GM19023 (cell line): Measurements from ENCODE around the gene ELFN1.

Experiments used
- ATAC-seq: cut with Tn5 transposase; IDR thresholded peaks from one replicate; pipeline ENCODE4 v1.9.1; 2021; ENCODE audit warnings: mild to moderate bottlenecking, moderate library complexity; ENCODE audit not compliant: unreplicated experiment

Gene ELFN1

DNA sequence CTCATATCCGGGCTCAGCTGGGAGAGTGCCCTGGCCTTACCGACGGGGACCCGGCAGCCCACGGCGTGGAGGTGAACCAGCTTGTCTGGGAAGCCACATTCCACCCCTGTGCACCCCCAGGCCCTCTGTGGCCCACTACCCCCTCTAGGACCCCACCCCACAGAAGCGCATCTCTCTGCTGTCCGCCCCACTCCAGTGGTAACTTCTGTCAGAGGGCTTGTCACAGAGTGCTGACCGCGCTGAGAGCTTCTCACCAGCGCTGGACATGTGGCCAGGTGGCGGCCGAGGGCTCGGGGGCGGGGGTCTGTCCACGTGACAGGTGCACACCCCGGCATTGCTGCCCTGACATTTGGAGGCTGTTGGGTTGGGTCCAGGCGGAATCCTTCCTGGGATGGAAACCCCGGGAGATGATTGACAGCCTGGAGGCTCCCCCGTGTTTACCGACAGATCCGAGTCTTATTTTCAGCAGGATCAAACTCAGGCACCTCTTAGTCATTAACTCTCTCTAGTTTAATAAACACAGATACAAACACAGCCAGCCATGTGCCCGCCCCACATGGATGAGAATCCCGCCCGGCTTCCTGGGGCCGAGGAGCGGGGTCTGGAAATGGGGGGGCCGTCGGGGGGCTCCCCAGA is 5.1 kb downstream of the ELFN1 start:
- ATAC-seq: no peak

DNA sequence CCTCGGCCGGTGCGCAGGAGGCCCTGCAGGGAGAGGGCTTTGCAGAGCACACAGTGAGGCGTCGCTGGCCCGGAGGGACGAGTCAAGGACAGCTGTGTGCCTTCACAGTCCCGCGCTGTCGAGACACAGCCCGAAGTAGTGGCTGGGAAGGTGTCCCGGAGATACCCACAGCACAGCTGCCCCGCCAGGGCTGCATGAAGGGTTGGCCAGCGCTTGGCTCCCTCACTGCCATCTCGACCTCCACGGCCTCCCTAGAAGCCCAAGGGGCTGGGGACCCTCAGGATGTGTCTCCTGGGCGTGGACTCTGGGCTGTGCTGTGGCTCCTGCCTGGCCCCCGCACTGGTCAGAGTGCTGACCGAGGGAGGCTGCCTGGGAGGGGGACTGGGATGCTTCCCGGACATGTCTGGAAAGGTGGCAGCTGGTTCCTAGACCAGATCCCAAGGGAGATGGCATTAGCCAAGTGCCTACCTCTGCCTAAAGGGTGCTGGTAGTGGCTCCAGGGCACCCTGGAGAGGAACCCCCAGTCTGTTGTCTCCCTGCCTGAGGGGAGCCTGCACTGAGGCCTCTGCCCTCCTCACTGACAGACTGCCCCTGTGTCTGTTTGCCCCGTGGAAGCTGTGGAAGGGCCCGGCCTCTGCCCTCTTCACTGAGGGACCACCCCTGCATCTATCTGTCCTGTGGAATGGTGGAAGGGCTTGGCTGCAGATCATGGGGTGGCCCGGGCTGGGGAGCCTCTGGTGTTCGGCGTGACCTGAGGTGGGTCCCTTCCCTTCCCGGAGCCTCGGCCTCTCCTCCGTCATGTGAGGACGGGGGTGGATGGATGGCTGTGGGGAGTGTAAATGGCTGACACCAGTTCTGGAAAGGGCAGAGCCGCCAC is 5.8 kb downstream of the ELFN1 start:
- ATAC-seq: no peak

DNA sequence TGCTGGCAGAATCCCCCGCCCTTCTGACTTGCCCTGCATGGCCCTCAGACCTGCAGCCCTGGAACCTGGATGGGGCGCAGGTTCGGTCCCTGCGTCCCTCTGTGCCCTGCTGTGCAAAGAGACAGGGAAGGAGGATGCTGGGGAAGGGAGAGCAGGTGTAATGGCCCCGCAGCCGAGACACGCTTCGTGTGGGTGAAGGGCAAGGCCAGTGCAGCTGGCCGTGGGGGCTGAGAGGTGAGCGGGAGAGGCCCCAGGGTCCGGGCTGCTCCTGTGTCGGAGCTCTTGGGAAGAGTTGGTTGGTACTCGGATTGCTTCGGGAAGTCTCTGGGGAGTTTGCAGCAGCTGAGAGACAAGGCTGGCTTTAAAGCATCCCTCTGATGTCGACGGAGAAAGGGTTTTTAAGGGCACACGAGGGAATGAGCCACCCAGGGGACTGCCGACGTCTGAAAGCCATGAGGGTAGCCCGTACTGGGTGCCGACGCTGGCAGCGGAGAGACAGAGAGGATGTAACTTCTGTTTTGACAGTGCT is 6.5 kb downstream of the ELFN1 start:
- no peak for ATAC-seq

DNA sequence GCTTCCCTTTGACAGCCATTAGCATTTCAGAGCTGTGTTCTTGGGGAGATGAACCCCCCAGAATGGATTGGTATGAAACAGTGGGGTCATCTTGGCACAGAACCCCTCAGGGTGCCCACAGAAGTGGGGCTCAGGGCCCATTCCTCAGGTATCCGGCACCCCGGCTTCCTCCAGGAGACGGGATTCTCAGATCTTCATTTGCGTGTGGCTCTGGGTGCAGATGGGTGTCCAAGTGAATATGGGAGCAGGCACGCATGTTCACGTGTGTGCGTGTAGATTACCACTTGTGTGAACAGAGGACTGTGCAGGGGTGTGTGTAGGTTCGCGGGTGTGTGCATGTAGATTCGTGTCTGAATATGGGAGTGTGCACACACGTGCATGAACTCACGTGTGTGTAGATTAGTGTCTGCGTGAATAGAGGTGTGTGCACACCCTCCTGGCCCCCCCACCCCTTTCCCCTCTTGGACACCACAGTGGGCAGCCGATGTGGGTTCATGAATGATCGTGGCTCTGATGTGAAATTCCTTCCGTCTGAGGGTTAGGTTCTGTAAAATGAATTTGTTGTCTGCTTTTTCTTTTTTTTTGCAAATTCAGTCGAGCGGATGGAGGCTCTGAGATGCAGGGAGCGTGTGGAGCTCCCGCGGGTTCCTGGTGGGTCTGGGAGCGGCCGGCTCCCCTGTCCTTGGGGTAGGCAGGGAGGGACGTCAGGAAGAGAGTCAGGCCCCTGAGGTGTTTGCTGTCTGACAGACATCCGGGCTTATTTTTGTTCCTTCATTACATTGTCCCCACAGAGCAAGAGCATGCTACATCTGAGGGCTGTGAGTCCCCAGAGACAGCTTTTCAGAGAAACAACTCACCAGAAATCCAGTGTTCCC is 7.4 kb downstream of the ELFN1 start:
- no peak for ATAC-seq

DNA sequence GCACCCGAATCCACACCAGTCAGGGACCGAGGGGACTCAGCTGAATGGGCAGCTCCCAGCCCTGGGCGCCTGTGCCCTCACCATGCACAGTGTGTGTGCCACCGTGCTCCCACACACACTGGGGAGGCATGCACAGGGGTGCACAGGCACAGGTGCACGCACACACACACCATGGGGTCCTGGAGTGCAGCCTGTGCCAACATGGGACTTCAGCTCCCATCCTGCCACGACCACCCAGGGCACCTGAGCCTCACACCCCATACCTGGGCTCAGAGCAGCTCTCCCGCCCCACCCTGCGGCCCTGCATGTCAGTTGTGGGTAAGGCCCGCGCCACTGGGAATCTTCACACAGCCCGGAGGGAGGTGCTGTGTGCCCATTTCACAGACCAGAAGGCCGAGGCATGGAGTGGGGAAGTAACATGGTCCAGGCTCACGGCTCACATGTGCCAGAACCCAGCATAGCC is 8.0 kb downstream of the ELFN1 start:
- no peak for ATAC-seq

DNA sequence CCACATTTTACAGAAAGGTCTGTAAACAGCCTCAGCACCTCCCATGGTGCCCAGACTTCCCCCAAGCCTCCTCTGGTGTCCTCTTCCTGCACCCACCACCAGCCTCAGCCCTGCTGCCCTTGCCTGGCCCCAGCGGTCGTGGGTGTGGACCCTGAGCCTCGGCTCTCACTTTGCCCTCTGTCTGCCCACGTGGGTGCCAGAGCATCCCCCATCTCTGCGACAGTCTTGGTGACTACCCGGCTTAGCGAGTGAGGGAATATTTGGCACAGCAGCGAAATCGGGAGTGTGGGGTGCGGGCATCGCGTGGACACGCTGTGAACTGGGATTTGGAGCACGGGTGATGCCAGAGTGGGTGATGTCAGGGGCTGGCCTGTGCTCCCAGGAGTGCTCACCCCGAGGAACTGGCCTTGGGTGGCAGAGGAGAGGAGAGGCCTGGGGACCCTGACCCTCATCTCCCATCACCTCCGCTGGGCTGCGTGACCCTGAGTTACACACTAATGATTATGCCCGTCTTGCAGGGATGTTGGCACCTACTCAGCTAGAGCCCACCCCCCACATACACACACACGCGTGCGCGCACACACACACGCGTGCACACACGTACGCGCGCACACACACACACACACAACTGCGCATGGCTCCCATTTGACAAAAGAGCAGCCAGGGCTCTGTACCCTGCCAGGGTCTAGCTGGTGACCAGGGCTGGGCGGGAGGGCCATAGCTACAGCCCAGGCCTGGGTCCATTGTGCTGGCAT is 8.7 kb downstream of the ELFN1 start:
- ATAC-seq: no peak

DNA sequence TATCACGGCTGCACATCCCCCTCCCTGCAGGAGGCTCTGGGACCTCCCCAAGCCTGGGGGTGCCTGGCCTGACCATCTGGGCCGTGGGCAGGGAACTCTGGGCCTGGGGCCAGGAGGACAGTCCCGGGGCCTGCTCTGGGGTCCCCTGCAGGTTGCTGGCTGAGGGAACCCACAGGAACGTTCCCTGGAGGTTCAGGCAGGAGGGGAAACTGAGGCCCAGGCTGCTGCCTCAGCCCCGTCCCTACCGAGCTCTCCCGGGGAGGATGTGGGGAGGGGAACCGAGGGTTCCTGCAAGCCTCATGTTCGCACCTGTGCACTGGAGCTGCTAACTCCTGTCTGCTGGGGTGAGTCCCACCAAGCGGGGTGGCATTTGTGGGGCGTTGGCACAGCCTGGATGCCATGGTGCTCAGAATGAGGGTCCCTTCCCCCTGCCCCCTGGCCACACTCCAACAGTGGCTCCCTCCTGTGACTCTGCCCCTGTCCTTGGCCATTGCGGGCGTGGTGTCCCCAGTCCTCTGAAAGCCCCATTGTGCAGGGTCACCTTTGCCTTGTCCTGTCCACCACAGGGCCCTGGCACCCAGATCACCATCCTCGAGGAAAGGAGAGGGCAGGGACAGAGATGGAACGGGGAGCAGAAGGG is 9.4 kb downstream of the ELFN1 start:
- ATAC-seq: no peak

DNA sequence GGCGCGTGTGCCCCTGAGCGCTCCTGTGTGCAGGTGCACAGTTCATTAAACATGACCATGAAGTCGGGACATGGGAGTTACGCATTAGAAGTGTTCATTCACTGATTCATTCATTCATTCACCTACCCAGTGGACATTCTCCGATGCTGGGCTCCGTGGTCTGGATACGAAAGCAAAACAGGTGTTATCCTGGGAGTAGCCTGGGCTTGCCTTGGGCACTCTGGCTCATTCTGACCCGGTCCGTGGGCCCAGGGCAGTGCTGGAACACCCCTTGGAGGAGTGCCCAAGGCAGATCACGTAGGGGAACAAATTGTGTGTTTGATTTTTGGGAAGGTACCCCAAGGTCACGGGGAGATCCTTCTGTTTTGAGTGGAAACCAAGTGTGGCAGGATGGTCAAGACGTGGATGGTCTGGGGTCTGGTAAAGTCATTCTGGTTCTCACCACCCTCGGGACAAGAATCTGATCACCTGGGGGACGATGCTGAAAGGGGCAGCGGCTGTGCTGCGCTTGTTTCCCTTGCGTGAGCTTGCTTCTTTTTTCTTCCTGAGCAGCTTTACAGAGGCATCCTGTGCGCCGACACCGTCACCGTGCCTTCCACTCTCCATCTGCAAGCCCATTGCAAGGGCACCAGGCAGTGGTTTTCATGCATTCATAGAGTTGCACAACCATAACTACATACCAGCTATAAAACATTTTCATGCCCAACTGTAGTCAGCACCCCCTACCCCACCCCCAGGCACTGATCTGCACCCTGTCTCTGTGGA is 10.1 kb downstream of the ELFN1 start:
- ATAC-seq: no peak

DNA sequence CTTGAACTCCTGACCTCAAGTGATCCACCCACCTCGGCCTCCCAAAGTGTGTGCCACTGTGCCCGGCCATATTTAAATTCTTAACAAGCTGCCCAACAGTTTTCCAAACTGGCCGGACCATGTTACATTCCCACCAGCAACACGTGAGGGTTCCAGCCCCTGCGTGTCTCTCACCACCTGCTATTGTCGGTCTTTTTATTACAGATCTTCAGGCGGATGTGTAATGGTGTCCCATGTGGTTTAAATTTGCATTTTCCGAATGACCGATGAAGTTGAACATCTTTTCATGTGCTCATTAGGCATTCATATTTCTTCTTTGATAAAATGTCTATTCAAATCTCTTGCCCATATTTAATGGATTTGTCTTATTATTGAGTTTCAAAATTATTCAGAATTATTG is 11.5 kb downstream of the ELFN1 start:
- no peak for ATAC-seq

DNA sequence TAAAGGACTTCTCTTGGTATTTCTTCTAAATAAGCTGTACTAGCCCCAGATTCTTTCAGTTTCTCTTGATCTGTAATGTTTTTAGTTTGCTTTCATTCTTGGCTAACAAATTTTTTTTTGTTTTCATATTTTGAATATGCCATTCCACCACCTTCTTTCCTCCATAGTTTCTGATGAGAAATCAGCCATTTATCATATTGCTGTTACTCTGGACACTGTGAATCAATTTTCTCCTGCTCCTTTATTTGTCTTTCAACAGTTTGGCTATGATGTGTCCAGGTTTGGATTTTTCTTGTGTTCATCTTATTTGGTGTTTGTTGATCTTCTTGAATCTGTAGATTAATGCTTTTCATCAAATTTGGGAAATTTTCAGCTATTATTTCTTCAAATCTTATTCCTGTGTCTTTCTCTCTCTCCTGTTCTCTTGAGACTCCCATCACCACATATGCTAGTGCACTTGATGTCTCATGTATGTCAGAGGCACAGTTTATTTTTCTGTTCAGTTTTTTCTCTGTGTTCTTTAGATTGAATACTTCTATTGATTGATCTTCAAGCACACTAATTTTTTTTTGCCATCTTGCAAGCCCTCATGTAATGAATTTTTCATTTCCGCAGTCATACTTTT is 15.0 kb downstream of the ELFN1 start:
- ATAC-seq: no peak

DNA sequence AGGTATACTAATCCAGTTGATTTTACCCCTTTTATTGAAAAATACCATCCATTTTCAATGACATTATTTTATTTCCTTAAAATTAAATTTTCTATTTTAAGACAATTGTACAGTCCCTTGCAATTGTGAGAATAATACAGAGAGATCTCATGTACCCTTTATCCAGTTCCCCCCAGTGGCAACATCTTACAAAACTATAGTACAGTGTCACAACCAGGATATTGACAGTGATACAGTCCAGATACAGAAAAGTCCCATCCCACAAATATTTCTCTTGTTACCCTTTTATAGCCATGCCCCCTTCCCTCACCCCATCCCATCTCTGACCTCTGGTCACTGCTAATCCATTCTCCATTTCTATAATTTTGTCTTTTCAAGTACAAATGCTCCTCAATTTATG is 18.5 kb downstream of the ELFN1 start:
- no peak for ATAC-seq

DNA sequence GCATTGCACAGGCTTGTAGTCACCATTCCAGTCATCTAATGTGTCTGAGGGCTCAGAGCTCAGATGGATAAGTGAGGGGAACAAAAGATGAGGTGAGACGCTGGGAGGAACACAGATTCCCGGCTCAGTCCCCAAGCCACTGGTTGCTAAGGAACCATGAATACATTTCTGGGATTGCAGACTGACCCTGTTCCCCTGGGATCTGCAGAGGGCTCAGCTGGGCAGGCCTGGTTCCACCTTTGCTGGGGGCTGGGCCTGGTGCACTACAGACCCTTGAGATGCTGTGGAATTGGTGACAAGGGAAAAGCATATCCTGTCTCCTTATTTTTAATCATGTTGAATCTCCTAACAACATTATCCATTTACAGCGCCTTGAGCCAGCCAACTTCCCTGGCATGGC is 19.2 kb downstream of the ELFN1 start:
- no peak for ATAC-seq

DNA sequence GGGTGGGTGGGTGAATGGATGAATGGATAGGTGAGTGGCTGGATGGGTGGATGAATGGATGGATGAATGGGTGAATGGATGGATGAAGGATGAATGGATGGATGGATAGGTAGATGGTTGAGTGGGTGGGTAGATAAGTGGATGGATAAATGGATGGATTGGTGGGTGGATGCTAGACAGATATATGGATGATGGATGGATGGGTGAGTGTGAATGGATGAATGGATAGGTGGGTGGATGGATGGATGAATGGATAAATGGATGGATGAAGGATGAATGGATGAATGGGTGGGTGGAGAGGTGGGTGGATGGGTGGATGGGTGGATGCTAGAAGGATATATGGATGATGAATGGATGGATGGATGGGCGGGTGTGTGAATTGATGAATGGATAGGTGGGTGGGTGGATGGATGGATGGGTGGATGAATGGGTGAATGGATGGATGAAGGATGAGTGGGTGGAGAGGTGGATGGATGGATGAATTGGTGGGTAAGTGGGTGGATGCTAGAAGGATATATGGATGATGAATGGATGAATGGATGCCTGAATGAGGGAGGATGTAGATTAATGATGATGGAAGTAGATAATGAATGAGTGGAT is 20.4 kb downstream of the ELFN1 start:
- ATAC-seq: no peak

DNA sequence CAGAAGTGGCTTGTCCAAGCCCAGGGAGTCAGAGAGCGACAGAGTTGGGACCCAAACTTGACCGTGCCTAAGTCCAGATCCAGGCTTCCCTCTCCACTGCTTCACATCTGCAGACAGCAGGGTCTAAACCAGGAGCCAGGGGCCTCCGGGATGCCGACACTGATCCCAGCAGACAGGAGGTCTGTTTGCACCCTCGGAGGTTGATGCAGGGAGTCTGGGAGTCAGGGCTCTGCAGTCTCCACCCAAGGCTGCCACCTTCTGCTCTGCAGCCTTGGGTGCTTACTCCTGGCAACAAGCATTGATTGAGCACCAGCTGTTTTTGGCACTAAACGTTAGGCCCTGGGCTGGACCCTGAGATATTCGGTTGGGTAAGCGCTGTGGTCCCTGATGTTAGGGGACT is 21.0 kb downstream of the ELFN1 start:
- ATAC-seq: no peak

DNA sequence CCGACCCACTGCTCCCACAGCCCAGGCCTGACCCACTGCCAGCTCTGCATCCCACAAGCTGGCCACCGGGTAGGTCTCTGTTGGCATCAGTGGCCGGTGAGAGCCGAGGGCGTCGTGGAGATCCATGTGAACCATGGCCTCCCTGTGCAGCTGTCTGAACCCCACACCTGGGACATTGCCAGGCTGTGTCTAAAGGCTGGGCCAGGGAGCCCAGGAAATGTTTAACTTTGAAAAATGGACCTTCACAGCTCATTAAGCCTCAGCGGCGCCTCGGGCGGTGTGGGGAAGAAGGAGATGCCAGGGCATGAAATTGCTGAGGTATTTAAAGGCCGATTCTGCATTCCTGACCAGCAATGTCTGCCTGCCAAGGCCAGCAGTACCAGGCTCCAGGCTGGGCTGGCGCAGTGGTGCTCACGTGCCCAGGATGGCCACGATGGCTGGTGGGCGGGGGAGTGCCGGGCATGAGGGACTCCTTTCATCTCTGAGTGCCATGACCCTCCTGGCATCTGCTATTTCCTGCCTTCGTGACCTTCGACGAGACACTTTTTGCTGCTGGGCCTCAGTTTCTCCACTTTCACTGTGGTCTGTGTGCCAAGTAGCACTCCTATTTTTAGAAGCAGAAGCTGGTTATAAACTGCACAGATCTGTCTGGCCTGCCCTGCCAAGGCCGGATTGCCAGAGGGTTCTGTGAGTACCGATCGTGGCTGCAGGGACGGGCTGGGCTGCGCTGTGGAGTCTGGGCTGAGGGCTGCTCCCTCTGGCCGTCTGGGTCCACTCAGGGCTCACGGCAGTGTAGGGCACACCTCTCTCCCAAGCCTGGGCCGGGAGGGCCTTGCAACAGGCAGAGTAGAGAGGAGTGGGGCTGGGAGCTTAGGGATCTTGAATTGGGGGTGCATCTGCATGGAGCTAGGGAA is 21.8 kb downstream of the ELFN1 start:
- ATAC-seq: no peak

DNA sequence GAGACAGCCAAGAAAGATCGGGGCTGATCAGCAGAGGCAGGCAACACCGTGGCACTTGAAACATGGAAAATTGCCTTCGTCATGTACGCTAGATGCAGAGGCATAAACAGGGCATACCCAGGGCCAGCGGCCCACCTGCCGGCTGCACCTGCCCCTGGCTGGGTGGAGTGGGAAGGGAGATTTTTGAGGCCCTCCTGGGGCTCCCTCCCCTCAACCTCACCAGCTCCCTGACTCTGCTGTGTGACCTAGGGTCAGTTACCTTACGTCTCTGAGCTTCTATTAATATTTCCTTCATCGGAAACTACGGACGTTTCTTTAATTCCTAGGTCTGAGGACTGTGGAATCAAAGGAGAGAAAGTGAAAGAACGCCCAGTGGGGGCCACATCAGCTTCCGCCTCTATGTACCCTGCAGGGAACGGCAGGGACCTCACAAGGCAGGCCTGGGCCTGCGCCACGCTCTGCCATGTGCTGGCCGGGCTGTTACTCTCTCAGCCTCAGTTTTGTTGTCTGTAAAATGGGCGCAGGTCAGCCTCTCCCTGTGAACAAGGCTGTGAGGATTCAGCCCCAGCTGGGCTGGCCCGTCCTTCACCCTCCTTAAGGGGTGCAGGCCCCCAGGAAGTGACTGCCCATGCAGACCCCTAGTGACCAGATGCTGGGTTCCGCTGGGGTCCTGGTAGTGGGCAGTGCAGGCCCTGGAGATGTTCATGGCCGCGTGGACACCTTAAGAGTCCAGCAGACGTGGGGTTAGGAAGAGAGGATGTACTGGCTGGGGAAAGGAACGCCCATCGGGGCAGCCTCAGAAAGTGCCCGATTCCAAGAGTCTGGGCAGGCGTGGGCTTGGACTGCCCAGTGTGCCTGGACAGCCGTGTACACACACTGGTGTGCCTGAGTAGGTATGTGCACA is 22.7 kb downstream of the ELFN1 start:
- ATAC-seq: no peak
